Measurements from ENCODE around the gene CLCN4. TPM values are rescaled to one million over a fixed set of nuclear protein-coding genes. Genes with fewer than 3 reads are reported as not detected.

The CLCN4 gene
- total and polyA plus RNA-seq, 9 donors = 0.36 to 4.2 (median 3.0) TPM

DNA sequence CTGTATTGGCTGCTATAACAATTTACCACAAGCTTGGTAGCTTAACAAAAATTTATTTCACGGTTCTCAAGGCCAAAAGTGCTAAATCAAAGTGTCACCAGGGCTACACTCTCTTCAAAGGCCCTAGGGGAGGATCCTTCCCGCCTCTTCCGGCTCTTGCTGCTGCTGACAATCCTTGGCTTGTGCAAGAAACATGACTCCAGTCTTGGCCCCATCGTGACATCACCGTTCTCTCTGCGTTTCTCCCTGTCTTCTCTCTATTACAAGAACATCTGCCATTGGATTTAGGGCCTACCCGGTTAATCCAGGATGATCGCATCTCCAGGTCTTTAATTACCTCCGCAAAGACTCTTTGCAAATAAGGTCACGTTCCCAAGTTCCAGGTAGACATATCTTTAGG is 10.4 kb upstream of the CLCN4 start:
- Histone ChIP-seq H3K4me3 (no peak overlapping the region), H3K4me1 (ENCODE audit: insufficient read depth) (no peaks in the 10 kb centered on the region), H3K27me3 (no peaks in the 10 kb centered on the region), H3K9me3 (peaks cover 0 to 4% of the 10 kb centered on the region in 2 donors), H3K36me3 (no peaks in the 10 kb centered on the region), H3K27ac (no peak overlapping the region)
- WGBS, 3 donors = 70 to 79% (median 77%) methylated on average over 10 of the region's 10 CpGs
- intact Hi-C loops (cut with DNase I) = no loop called here
- no peak for DNase-seq
- TF ChIP-seq CTCF (IDR thresholded peaks at IDR 0.05) = no peak
- TF ChIP-seq POLR2A (IDR thresholded peaks at IDR 0.05) = no peak
- no peak for TF ChIP-seq EP300 (IDR thresholded peaks at IDR 0.05)

DNA sequence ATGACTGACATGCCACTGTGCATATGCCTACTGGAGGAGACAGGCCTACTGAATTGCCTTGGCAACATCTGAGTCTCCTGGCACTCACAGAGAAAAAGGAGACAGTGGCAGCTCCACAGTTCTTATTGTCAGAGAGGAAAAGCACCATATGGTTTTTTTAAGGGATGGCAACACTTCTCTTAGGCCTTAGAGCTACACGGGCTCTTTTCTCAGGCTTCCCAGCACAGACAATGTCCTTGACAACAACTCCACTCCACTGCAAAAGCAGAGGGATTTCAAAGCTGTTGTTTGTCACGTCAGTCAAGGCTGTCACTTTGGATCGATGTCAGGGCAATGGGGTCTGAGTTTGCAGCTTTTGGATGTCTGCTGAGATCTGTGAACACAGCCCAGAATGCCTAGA is 4.7 kb upstream of the CLCN4 start:
- Histone ChIP-seq H3K36me3 (no peaks in the 10 kb centered on the region), H3K27ac (no peak overlapping the region), H3K9me3 (peaks cover 0 to 4% of the 10 kb centered on the region in 2 donors), H3K4me3 (no peak overlapping the region), H3K4me1 (ENCODE audit: insufficient read depth) (peaks cover 2% of the 10 kb centered on the region), H3K27me3 (no peaks in the 10 kb centered on the region)
- 35 to 61% (median 53%) methylated on average over 3 of the region's 3 CpGs for WGBS, 3 donors
- TF ChIP-seq EP300 (IDR thresholded peaks at IDR 0.05) (no peak), CTCF (IDR thresholded peaks at IDR 0.05) (no peak), POLR2A (IDR thresholded peaks at IDR 0.05) (no peak)
- DNase-seq = no peak
- intact Hi-C loops (cut with DNase I) = no loop called here

DNA sequence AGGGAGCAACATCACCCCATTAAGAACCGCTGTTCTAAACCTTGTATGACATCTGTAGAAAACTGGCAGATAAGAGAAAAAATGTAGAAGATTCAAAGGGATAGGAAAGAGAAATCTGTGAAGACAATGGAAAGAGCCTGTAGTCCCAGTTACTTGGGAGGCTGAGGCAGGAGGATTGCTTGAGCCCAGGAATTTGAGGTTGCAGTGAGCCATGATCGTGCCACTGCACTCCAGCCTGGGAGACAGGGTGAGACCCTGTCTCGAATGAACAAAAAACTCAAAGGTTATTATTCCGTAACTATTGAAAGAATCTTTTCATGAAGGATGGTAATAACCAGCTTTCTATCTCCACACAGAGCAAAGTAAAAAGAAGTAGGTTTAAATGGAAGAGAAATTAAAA is 1.6 kb upstream of the CLCN4 start:
- peaks cover 2% of the 10 kb centered on the region for H3K4me1 ChIP-seq (ENCODE audit: insufficient read depth)
- no peak for TF ChIP-seq CTCF (IDR thresholded peaks at IDR 0.05)
- TF ChIP-seq POLR2A (IDR thresholded peaks at IDR 0.05) = no peak
- no peak for TF ChIP-seq EP300 (IDR thresholded peaks at IDR 0.05)
- WGBS, 3 donors = 74 to 78% (median 75%) methylated on average over 4 of the region's 4 CpGs
- H3K36me3 ChIP-seq = no peaks in the 10 kb centered on the region
- no peak overlapping the region for H3K4me3 ChIP-seq
- no peak for DNase-seq
- peaks cover 0 to 4% of the 10 kb centered on the region in 2 donors for H3K9me3 ChIP-seq
- intact Hi-C loops (cut with DNase I) = no loop called here
- no peak overlapping the region for H3K27ac ChIP-seq
- no peaks in the 10 kb centered on the region for H3K27me3 ChIP-seq

DNA sequence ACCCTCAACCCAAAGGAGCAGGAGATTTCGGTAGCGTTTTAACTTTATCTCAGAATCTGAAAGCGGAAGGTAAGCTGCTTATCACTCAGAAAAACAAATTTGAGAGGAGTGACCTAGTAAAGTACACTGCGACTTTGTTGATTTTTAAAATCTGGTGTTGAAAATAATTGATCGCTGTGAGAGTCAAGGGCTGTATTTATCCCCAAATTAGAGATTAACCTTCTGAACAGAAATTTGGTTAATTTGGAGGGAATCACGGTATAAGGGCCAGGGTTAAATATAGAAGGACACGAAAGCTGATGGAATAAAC is 212 bp downstream of the CLCN4 start:
- intact Hi-C loops (cut with DNase I) = no loop called here
- Histone ChIP-seq H3K36me3 (no peaks in the 10 kb centered on the region), H3K27me3 (no peaks in the 10 kb centered on the region), H3K4me1 (ENCODE audit: insufficient read depth) (peaks cover 2% of the 10 kb centered on the region), H3K27ac (peak overlapping the region; percentile 35 to 61), H3K4me3 (no peak overlapping the region), H3K9me3 (no peaks in the 10 kb centered on the region)
- TF ChIP-seq EP300 (IDR thresholded peaks at IDR 0.05) (no peak), CTCF (IDR thresholded peaks at IDR 0.05) (no peak), POLR2A (IDR thresholded peaks at IDR 0.05) (no peak)
- no peak for DNase-seq
- WGBS, 3 donors = 12 to 23% (median 20%) methylated on average over 7 of the region's 7 CpGs

DNA sequence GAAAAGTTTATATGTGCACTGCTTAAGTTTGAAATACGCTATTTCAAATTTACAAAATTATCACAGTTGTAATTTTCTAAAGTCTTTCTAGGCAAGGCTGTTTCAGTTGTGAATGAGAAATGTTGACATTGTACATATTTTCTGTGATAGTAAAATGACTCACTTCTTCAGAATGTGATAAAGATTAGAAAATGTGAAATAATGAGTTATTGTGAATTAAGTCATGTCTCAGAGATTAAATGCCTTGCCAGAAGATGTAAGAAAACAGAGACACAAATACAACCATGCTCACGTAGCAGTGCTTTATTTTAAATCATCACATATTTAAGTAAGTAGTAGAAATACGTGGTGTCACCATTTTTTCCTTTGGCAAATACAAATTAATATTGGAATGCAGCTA is 768 bp downstream of the CLCN4 start:
- Histone ChIP-seq H3K36me3 (no peaks in the 10 kb centered on the region), H3K4me3 (no peak overlapping the region), H3K27ac (peak overlapping the region in 1 of 2 donors; percentile 35), H3K4me1 (ENCODE audit: insufficient read depth) (peaks cover 2% of the 10 kb centered on the region), H3K9me3 (no peaks in the 10 kb centered on the region), H3K27me3 (no peaks in the 10 kb centered on the region)
- DNase-seq = no peak
- 11 to 25% (median 14%) methylated on average over 3 of the region's 3 CpGs for WGBS, 3 donors
- intact Hi-C loops (cut with DNase I) = no loop called here
- TF ChIP-seq CTCF (IDR thresholded peaks at IDR 0.05) = no peak
- no peak for TF ChIP-seq EP300 (IDR thresholded peaks at IDR 0.05)
- TF ChIP-seq POLR2A (IDR thresholded peaks at IDR 0.05) = no peak

Measured in ovary (tissue), 9 donors.